Activated T-helper 1 cell treated with anti-CD3 and anti-CD28 coated beads, Interleukin-12 subunit alpha, Interleukin-12 subunit beta, Interleukin-2, Interleukin-4 antibody, amounts not matched to agents 30 ng/mL and 10 ng/mL and 1 ng/mL, durations not matched to agents 14 hours and 24 hours and 36 hours (primary cell): ENCODE measurements around the gene SPOP. TPM values are rescaled to one million over a fixed set of nuclear protein-coding genes. Genes with fewer than 3 reads are reported as not detected.
A peak's percentile ranks its signal among the peaks of the same experiment; 100 is the strongest.
"Not testable (repeated sequence)": the region's sequence is repeated elsewhere in the genome, so short reads cannot be mapped to it uniquely, and the experiment has no call there.

Experiments used
- DNase-seq: peaks from one replicate; pipeline ENCODE4 v3.0.0; 2021; ENCODE audit warnings: low spot score
- H3K27ac Mint-ChIP-seq: one replicate; pipeline ENCODE4 v1.8.0; 2021; ENCODE audit warnings: mild to moderate bottlenecking, mixed read lengths
- H3K27me3 Mint-ChIP-seq: one replicate; pipeline ENCODE4 v1.8.0; 2022; ENCODE audit warnings: mild to moderate bottlenecking, moderate library complexity, mixed read lengths; ENCODE audit not compliant: insufficient read depth
- H3K36me3 Mint-ChIP-seq: one replicate; pipeline ENCODE4 v1.8.0; 2021; ENCODE audit warnings: low read depth, mixed read lengths
- H3K4me1 Mint-ChIP-seq: one replicate; pipeline ENCODE4 v1.8.0; 2021; ENCODE audit warnings: low read depth, mixed read lengths
- H3K4me3 Mint-ChIP-seq: one replicate; pipeline ENCODE4 v1.8.0; 2021; ENCODE audit warnings: mild to moderate bottlenecking, moderate library complexity, mixed read lengths
- H3K9me3 Mint-ChIP-seq: one replicate; pipeline ENCODE4 v1.8.0; 2021; ENCODE audit warnings: mixed read lengths
- intact Hi-C: fragments of 100-400 bp; cut with micrococcal nuclease; formaldehyde crosslinking; loops from one replicate; pipeline ENCODE4 v1.15.1; 2024
- total RNA-seq: library from RNA; stranded (reverse); gene quantifications from 2 replicates; pipeline ENCODE4 v1.2.3, GENCODE V29; 2022

SPOP gene
- total RNA-seq, 1 donor from 2014 or later = 61.9 TPM

DNA sequence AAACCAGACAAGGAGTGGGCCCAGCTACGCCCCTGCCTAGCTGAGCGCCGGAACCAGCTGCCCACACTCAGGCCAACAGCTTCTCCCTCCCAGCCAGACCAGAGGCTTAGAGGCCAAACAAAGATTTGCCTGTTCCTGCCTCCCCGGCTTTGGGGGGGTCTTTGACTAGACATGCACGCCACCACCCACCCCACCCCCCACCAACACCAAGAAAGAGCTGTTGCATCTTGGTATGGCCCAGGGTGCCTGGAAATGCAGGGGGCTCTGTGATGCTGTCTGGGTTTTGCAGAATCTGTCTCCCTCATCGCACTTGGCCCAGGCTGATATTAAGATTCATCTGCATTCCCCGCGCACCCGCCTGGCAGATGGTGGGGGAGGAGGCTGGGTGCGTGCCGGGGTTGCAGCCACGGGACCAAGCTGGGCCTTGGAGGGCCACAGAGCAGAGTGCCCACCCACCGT lies 103.5 kb downstream of the SPOP start:
- H3K9me3 Mint-ChIP-seq = no peaks in the 10 kb centered on the region
- no peak overlapping the region for H3K4me3 Mint-ChIP-seq
- peaks cover 16% of the 10 kb centered on the region for H3K4me1 Mint-ChIP-seq
- H3K36me3 Mint-ChIP-seq = no peaks in the 10 kb centered on the region
- no peak overlapping the region for H3K27ac Mint-ChIP-seq
- intact Hi-C loops = no loop called here
- peaks cover 65% of the 10 kb centered on the region for H3K27me3 Mint-ChIP-seq
- DNase-seq = no peak

DNA sequence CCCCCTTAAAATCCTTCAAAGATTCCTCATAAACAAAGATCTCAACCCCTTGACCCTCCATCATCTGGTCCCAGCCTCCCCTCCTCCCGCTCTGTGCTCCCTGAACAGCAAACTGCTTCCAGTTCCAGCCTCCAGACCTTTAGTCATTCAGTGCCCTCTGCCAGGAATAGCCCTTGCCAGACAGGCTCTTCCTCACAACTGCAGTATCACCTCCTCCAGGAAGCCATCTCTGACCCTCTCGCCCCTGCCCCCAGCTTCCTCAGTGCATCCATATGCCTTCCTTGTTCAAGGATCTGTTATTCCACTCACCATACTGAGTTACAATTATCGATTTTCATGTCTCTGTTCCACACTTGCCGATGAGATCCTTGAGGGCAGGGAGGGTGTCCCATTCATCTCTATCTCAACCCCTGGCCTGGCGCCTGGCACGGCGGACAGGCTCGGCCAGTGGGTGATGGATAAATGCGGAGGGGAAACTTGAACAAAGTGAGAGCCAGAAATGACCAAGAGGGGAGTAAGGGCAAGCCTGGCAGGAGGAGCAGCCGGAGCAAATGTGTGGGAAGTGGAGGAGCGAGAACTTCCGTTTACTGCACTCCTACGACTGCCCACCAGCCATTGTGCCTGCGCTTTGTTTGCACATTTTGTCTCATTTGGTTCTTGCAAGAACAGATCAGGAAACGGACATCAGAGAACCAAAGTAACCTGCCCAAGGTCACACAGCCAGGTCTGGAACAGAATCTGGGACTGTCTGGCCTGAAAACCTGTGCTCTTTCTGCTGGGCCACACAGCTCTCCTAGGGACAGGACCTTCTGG lies 104.2 kb downstream of the SPOP start:
- Mint-ChIP-seq H3K4me3 (no peak overlapping the region), H3K36me3 (no peaks in the 10 kb centered on the region), H3K27ac (peak overlapping the region; percentile 21), H3K27me3 (peaks cover 65% of the 10 kb centered on the region), H3K4me1 (peaks cover 16% of the 10 kb centered on the region), H3K9me3 (no peaks in the 10 kb centered on the region)
- DNase-seq = no peak
- intact Hi-C loops = no loop called here

- no peaks in the 10 kb centered on the region for H3K36me3 Mint-ChIP-seq
- intact Hi-C loops = no loop called here
- no peaks in the 10 kb centered on the region for H3K9me3 Mint-ChIP-seq
- DNase-seq = no peak
- peaks cover 22% of the 10 kb centered on the region for H3K4me1 Mint-ChIP-seq
- no peak overlapping the region for H3K27ac Mint-ChIP-seq
- H3K4me3 Mint-ChIP-seq = no peak overlapping the region
- peaks cover 61% of the 10 kb centered on the region for H3K27me3 Mint-ChIP-seq
Measured at GRCh38 chr17:49572806-49573420, 105.0 kb downstream of the SPOP start.

GRCh38 chr17:49572226-49572625 lies 105.7 kb downstream of the SPOP start:
- Mint-ChIP-seq H3K27me3 (peaks cover 55% of the 10 kb centered on the region), H3K27ac (no peak overlapping the region), H3K4me1 (peaks cover 26% of the 10 kb centered on the region), H3K9me3 (no peaks in the 10 kb centered on the region), H3K36me3 (no peaks in the 10 kb centered on the region), H3K4me3 (no peak overlapping the region)
- intact Hi-C loops = no loop called here
- DNase-seq = no peak

DNA sequence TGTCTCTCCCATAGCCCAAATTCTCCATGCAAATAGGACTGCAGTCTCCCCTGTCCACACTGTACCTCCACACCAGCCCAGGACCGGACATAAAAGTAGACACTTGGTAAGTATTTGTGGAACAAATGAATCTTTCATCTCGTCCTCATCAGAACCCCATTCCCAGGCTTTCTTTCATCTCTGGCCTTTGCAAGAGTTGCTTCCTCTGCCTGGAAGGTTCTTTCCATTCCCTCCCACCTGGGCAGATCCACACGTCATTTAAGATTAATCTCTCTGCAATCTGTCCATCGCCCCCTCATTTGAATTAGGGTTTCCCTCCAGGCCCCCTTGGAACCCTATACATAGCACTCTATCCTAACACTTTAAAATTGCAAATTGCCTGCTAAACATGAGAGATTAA lies 106.1 kb downstream of the SPOP start:
- no peaks in the 10 kb centered on the region for H3K36me3 Mint-ChIP-seq
- intact Hi-C loops = no loop called here
- H3K4me3 Mint-ChIP-seq = no peak overlapping the region
- H3K4me1 Mint-ChIP-seq = peaks cover 29% of the 10 kb centered on the region
- H3K27ac Mint-ChIP-seq = no peak overlapping the region
- peaks cover 52% of the 10 kb centered on the region for H3K27me3 Mint-ChIP-seq
- DNase-seq = no peak
- H3K9me3 Mint-ChIP-seq = no peaks in the 10 kb centered on the region

DNA sequence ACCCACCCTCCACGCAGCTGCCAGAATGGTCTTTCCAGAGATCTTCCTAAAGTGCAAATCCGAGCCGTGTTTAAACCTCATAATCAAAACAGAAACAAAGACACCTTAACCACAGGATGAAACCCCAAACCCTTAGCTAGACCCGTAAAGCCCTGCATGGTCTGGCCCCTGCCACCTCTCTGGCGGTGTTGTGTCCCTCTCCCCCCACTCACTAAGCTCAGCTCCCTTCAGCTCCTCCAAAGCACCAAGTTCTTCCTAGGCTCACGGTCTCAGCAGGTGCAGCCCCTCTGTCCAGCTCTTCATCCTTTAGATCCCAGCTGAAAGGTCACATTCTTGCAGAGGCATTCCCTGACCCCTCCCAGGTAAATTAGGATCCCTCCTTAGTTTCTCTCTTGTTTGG lies 106.6 kb downstream of the SPOP start:
- Mint-ChIP-seq H3K36me3 (no peaks in the 10 kb centered on the region), H3K27ac (peak overlapping the region; percentile 3), H3K4me1 (peaks cover 31% of the 10 kb centered on the region), H3K9me3 (no peaks in the 10 kb centered on the region), H3K4me3 (no peak overlapping the region), H3K27me3 (peaks cover 52% of the 10 kb centered on the region)
- no peak for DNase-seq
- intact Hi-C loops = no loop called here

DNA sequence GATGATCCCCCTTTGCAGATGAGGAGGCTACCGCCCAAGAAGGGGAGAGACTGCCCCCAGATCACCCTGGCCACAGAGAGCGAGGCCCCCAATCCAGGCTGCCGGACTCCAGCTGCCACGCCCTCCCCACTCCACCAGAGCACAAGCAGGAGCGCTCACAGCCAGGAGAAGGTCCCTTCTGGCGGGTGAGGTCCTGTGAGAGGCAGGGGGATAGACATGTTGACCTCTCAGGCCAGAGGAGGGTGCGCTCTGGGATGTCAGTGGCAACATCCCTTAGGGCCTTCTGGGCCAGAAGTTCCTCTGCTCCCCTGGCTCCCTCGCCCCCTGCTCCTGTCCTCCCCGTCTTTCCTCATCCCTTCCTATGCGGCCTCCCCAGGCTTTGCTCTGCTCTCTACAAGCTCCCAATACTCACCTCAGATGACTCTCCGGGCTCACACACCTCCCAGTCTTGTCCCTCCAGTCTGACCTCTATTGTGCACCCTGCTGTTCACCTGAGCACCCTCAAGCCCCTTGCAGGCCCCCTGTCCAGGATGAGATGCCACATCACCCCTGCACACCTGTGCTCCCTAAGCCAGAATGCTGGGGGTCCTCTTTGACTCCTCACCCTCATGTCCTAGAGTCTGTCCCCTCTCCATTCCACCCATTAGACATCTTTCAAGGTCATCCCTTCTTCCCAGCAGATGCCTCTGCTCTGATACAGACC lies 107.2 kb downstream of the SPOP start:
- Mint-ChIP-seq H3K4me1 (peaks cover 37% of the 10 kb centered on the region), H3K27ac (no peak overlapping the region), H3K36me3 (no peaks in the 10 kb centered on the region), H3K4me3 (peak overlapping the region; percentile 91), H3K9me3 (no peaks in the 10 kb centered on the region), H3K27me3 (peaks cover 54% of the 10 kb centered on the region)
- intact Hi-C loops = loop anchor here (1.0 kb wide), 2 partner anchors 126 to 218 kb away; partner anchors contain the start of gene KAT7
- no peak for DNase-seq

DNA sequence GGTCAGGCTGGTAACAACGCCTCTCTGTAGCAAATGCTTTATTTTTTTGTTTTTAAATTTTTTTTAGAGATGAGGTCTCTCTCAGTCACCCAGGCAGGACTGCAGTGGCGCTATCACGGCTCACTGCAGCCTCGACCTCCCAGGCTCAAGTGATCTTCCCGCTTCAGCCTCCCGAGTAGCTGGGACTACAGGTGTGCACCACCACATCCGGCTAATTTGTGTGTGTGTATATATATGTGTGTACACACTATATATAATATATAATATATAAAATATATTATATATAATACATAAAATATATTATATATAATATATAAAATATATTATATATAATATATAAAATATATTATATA lies 109.2 kb downstream of the SPOP start:
- not testable (repeated sequence) for DNase-seq
- intact Hi-C loops = loop anchor here (1.0 kb wide), 3 partner anchors 140 to 211 kb away; partner anchors contain the start of gene FAM117A

DNA sequence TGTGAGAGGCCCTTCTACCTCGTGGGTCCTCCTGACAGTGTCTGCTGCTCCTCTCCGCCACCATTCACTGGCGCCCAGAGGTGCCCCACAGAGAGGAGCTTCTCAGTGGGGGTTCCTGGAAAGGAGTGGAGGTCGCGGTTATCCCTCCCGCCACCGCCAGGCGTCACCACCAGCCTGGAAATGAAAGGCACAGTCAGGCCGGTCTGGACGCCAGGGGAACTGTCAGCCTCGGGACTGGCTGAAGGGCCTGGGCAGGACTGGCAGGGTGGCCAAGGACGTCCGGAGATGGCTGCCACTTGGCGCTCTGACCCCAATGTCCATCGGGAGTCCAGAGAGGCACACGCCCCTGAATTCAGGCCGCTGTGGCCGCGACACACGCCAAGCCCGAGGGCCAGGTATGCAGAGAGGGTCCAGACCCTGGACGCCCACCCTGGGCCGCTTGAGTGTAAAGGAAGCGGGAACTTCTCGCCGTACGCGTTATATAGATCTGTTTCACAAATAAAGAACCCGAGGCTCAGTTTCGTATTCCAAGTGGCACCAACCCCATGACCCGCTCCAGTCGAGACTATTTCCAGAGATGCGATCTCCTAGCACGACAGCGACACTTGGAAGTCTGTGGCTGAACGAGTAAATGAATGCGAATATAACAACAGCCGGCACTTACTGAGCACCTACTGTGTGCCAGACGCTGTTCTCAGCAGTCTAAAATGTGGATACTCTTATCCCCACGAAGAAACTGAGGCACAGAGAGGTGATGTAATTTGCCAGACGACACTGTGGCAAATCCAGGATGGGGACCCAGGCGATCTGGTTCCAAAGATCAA lies 109.8 kb downstream of the SPOP start:
- Mint-ChIP-seq H3K36me3 (no peaks in the 10 kb centered on the region), H3K27ac (no peak overlapping the region), H3K27me3 (peaks cover 36% of the 10 kb centered on the region), H3K9me3 (no peaks in the 10 kb centered on the region), H3K4me3 (peak overlapping the region; percentile 55), H3K4me1 (peaks cover 39% of the 10 kb centered on the region)
- peak; percentile 74 for DNase-seq
- intact Hi-C loops = loop anchor here (1.0 to 2.0 kb wide), 5 partner anchors 140 to 519 kb away; no protein-coding TSS in a partner anchor

More for the DNA sequence above, 109.2 kb downstream of the SPOP start:
- Mint-ChIP-seq H3K27me3 (peaks cover 42% of the 10 kb centered on the region), H3K4me3 (peak overlapping the region; percentile 55), H3K4me1 (peaks cover 39% of the 10 kb centered on the region)
- H3K36me3 Mint-ChIP-seq, H3K9me3 Mint-ChIP-seq, H3K27ac Mint-ChIP-seq: not testable (repeated sequence)

- Mint-ChIP-seq H3K27me3 (peaks cover 34% of the 10 kb centered on the region), H3K4me1 (peaks cover 39% of the 10 kb centered on the region), H3K27ac (no peak overlapping the region), H3K36me3 (no peaks in the 10 kb centered on the region), H3K9me3 (no peaks in the 10 kb centered on the region), H3K4me3 (no peak overlapping the region)
- DNase-seq = no peak
- intact Hi-C loops = loop anchor here (1.0 to 2.0 kb wide), 3 partner anchors 284 to 520 kb away; no protein-coding TSS in a partner anchor
Measured at GRCh38 chr17:49567104-49567521, 110.8 kb downstream of the SPOP start.

DNA sequence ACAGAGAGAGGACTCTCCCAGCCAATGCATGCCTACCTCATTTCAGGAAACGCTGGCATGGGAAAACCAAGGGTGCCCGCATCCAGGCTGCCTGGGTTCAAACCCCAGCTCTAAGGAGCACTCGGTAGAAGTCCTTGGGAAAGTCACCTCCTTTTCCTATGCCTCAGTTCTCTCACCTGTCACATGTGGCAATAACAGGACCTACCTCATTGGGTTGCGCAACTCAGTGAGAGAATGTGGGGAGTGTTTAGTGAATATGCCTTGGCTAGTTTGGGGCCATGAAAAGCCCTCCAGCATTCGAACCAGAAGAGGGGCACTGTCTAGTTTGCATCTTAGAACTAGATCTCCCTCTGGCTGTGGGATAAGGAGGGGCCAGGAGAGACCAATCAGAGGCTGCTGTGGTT lies 111.2 kb downstream of the SPOP start:
- H3K4me3 Mint-ChIP-seq = no peak overlapping the region
- intact Hi-C loops = loop anchor here (1.0 to 2.0 kb wide), 4 partner anchors 9 to 520 kb away; no protein-coding TSS in a partner anchor
- peaks cover 34% of the 10 kb centered on the region for H3K4me1 Mint-ChIP-seq
- no peak for DNase-seq
- H3K9me3 Mint-ChIP-seq = no peaks in the 10 kb centered on the region
- H3K27me3 Mint-ChIP-seq = peaks cover 32% of the 10 kb centered on the region
- no peaks in the 10 kb centered on the region for H3K36me3 Mint-ChIP-seq
- no peak overlapping the region for H3K27ac Mint-ChIP-seq

DNA sequence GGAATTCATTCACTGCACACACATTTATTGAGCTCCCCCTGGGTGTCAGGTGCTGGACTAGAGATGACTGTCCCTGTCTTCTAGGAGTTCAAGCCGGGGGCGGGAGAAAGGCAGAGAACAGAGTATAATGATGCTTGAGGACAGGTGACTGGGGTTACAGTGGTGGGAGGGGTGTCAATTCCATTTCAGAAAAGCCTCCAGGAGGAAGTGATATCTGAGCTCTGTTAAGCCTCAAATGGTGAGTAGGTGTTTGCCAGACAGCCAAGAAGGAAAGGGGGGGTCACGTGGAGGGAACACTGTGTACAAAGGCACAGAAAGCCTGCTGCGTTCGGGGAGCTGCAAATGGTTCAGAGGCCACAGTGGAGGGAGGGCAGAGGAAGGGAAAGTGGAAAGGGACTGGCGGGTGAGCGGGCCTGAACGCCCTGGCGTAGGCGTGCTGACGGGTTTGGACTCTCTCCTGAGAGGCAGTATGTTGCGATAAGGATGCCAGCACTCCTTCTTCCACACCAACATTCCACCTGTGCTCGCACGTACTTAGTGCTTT lies 111.9 kb downstream of the SPOP start:
- H3K27me3 Mint-ChIP-seq = peaks cover 25% of the 10 kb centered on the region
- no peak for DNase-seq
- H3K4me1 Mint-ChIP-seq = peaks cover 28% of the 10 kb centered on the region
- intact Hi-C loops = loop anchor here (1.0 to 2.0 kb wide), 2 partner anchors 9 to 521 kb away; no protein-coding TSS in a partner anchor
- no peaks in the 10 kb centered on the region for H3K36me3 Mint-ChIP-seq
- H3K4me3 Mint-ChIP-seq = peak overlapping the region; percentile 15
- H3K27ac Mint-ChIP-seq = peak overlapping the region; percentile 13
- H3K9me3 Mint-ChIP-seq = no peaks in the 10 kb centered on the region
